Measurements from ENCODE around the gene DLG5.

DLG5 gene

DNA sequence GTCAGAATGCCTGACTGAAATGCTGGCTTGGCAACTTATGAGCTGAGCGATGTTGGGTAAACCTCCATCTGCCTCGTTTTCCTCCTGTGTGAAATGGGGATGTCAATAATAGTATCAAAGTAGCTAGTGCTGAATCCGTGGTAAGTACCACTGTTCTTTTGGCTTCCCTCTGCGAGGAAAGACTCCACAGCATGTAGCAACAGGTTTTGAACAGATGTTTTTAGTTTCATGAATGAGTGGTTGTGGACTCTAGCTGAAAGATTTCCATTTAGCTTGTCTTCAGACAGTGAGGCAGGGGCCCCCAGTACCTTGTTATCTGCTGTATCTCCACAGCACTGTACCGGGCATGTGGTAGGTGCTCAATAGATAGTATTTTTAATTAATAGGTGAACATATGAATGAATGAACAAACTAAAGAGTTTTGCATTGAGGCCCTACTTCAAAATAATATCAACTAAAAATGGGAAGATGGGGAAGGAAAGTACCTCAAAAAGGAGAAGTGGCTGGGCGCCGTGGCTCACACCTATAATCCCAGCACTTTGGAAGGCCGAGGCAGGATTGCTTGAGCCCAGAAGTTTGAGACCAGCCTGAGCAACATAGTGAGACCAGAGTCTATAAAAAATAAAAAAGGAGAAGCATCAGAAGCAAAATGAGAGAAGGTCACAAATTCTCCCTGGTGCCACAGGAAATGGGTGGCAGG lies 5.6 kb upstream of the DLG5 start:
- Histone ChIP-seq H3K9me3 (no peaks in the 10 kb centered on the region), H3K36me3 (no peaks in the 10 kb centered on the region), H3K4me1 (no peaks in the 10 kb centered on the region; the same call in 1 of the 2 replicates), H3K27me3 (no peaks in the 10 kb centered on the region), H3K4me3 (ENCODE audit: low read depth, low read length) (no peak overlapping the region)
- no peak for DNase-seq
- TF ChIP-seq, protein P1, sequence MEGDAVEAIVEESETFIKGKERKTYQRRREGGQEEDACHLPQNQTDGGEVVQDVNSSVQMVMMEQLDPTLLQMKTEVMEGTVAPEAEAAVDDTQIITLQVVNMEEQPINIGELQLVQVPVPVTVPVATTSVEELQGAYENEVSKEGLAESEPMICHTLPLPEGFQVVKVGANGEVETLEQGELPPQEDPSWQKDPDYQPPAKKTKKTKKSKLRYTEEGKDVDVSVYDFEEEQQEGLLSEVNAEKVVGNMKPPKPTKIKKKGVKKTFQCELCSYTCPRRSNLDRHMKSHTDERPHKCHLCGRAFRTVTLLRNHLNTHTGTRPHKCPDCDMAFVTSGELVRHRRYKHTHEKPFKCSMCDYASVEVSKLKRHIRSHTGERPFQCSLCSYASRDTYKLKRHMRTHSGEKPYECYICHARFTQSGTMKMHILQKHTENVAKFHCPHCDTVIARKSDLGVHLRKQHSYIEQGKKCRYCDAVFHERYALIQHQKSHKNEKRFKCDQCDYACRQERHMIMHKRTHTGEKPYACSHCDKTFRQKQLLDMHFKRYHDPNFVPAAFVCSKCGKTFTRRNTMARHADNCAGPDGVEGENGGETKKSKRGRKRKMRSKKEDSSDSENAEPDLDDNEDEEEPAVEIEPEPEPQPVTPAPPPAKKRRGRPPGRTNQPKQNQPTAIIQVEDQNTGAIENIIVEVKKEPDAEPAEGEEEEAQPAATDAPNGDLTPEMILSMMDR (IDR thresholded peaks at IDR 0.05; ENCODE audit: low read depth, low read length) = no peak

DNA sequence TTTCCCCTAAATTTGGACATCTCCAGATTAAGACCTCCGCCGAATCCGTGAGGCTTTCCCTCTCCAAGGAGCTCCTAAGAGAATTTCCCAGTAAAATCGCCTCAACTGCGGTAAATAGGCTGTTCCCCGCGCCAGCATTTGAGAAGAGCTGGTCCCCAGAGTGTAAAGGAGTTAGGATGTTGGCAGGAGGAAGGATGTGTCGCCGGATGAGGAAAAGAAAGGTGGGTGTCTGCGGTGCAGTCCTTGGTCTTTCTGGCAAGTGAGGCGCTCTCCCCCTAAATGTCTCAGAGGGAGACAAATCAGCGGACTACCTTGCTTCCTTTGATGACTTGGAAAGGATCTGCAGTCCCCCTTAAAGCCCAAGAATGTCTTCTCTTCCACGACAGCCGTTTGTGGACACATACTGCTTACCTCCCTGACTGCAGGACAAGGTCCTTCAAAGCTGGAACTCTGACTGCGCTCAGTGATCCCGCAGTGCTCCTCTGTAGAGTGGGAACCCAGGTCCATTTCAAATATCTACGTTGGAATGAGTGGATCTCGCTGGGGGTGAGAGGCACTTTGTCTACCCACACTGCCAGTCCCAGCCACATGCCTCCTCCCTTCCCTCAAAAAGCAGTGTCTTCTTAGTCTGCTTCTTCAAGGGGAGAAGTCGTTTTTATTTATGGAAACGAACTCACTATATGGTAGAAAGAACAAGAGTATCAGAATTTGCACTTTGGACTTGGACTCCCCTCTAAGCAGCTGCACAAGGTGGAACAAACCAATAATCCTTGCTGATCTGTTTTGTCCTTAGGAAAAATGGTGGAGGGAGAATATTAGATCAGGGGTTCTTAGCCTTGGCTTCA lies 1.1 kb upstream of the DLG5 start:
- Histone ChIP-seq H3K9me3 (no peaks in the 10 kb centered on the region), H3K4me3 (ENCODE audit: low read depth, low read length) (peak overlapping the region; percentile 76), H3K4me1 (no peaks in the 10 kb centered on the region; the same call in 1 of the 2 replicates), H3K27me3 (no peaks in the 10 kb centered on the region), H3K36me3 (no peaks in the 10 kb centered on the region)
- TF ChIP-seq, protein P1 (IDR thresholded peaks at IDR 0.05; ENCODE audit: low read depth, low read length) = no peak
- no peak for DNase-seq

DNA sequence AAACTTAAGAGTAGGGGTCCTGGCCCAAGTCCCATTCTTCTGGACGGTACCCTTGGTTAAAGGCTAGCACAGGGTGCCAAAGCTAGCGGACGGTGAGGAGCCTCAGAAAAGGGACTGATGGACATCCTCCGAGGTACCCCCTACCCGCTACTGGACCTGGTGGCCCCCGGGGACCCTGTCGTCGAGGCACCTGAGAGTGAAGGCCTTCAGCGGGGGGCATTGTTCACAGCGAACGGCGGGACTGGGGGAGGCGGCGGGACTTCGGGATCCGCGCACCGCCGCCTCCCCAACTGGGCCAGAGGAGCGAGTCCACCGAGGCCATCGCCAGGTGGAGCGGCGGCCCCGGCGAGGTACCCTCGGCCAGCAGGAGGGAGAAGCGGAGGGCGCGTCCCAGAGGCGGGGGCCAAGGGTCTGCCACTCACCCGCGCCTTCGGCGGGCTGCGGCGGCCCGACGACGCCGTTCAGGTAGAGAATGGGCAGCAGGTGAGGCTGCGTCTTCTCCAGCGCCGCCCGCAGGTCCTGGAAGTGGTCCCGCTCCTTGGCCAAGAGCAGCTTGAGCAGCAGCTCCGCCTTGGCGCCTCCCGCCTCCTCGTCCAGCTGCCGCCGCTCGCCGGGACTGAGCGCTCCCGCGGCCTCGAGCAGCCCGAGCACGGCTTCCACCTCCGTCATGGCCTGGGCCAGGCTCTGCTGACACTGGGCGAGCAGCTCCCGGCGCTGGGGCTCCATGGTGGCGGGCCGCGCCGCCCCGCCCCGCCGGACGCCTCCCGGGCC lies 575 bp downstream of the DLG5 start:
- H3K36me3 ChIP-seq = no peaks in the 10 kb centered on the region
- H3K27me3 ChIP-seq = no peaks in the 10 kb centered on the region
- H3K4me1 ChIP-seq = no peaks in the 10 kb centered on the region; the same call in 1 of the 2 replicates
- peak overlapping the region; percentile 76 for H3K4me3 ChIP-seq (ENCODE audit: low read depth, low read length)
- TF ChIP-seq, protein P1 (IDR thresholded peaks at IDR 0.05; ENCODE audit: low read depth, low read length) = no peak
- DNase-seq = peak; percentile 56
- no peaks in the 10 kb centered on the region for H3K9me3 ChIP-seq

DNA sequence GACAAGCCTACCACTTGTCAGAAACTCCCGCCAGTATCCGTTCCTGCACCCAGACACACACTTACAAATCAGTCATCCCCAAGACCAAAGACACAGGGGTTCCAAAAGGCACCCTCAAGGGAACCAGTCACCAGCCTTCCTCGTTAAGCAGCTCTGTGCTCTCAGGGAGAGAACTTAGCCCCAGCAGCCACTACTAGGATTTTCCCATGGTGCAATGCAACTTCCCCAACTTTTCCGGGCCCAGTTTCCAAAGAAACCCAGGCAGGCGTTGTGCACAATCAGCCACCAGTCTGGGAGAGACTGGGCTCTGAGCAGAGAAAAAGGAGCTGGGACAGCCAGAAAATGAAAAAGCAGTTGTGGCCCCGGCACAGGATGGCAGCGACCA lies 1.2 kb downstream of the DLG5 start:
- H3K4me3 ChIP-seq (ENCODE audit: low read depth, low read length) = peak overlapping the region; percentile 76
- TF ChIP-seq, protein P1 (IDR thresholded peaks at IDR 0.05; ENCODE audit: low read depth, low read length) = no peak
- DNase-seq = no peak
- H3K4me1 ChIP-seq = peaks cover 2% of the 10 kb centered on the region; the same call in 1 of the 2 replicates
- H3K36me3 ChIP-seq = no peaks in the 10 kb centered on the region
- no peaks in the 10 kb centered on the region for H3K27me3 ChIP-seq
- H3K9me3 ChIP-seq = no peaks in the 10 kb centered on the region

DNA sequence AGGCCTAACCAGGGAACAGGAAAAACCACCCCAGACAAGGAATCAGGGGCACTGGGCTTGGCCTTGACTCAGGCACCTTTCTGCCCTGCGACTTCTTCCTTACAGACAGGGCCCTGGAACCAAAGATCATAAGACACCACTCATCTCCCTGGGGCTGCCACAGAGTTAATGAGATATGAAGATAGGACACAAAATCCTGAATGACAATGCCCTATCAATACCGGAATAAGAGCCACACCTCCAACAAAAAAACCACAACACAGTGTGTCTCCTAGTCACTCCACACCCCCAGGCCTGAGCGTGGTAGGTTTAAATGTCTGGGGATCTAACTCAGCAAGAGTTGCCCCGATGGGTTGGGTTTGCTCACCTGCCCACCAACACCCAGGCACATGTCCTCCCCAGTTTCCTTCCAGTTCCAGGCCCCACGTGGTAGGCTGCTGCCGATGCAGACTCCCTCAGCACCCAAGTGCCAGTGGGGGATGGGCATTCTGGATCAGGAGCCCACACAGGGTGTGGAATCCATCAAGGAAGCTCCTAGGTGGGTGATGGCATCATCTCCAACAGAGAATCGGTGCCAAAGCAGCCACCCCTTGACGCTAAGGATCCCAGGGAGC lies 3.9 kb downstream of the DLG5 start:
- H3K4me1 ChIP-seq = peaks cover 3% of the 10 kb centered on the region; the same call in 1 of the 2 replicates
- TF ChIP-seq, protein P1 (IDR thresholded peaks at IDR 0.05; ENCODE audit: low read depth, low read length) = no peak
- no peak for DNase-seq

More for the DNA sequence above, 3.9 kb downstream of the DLG5 start:
- no peak overlapping the region for H3K4me3 ChIP-seq (ENCODE audit: low read depth, low read length)
- H3K9me3 ChIP-seq = no peaks in the 10 kb centered on the region
- no peaks in the 10 kb centered on the region for H3K36me3 ChIP-seq
- no peaks in the 10 kb centered on the region for H3K27me3 ChIP-seq
